GM18502 (cell line): ENCODE measurements around the gene KIF19.
A peak's percentile ranks its signal among the peaks of the same experiment; 100 is the strongest.

ENCODE experiments used
- ATAC-seq: cut with Tn5 transposase; IDR thresholded peaks from one replicate; pipeline ENCODE4 v1.9.1; 2021; ENCODE audit warnings: mild to moderate bottlenecking; ENCODE audit not compliant: unreplicated experiment, poor library complexity

Gene KIF19

DNA sequence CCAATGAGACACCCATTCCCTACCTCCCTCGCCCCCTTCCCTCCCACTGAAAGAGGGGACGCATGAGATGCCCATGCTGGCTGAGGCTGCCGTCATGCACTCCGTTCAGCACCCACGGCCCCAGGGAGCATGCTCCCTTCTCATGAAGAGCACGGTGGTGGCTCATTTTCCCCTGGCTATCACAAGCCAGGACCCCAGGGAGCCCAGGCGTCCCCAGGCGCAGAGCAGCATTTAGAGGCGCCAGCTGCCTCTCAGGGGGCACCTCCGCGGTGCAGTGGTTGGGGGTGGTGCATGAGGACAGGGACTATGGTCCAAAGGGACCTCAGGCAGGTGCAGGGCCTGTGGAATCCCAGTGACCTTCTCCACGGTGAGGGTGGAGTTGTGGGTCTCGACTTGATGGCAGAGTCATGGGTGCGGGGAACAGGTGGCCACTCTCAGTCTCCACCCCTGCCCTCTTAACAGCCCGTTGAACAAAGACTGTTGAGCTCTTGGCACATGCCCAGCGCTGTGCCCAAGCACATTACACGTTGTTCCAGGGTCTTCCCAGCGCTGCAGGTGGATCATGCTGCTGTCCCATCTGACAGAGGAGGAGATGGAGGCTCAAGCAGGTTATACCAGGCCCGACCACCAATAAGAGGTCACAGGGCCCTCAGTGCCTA is 13.6 kb downstream of the KIF19 start:
- no peak for ATAC-seq

DNA sequence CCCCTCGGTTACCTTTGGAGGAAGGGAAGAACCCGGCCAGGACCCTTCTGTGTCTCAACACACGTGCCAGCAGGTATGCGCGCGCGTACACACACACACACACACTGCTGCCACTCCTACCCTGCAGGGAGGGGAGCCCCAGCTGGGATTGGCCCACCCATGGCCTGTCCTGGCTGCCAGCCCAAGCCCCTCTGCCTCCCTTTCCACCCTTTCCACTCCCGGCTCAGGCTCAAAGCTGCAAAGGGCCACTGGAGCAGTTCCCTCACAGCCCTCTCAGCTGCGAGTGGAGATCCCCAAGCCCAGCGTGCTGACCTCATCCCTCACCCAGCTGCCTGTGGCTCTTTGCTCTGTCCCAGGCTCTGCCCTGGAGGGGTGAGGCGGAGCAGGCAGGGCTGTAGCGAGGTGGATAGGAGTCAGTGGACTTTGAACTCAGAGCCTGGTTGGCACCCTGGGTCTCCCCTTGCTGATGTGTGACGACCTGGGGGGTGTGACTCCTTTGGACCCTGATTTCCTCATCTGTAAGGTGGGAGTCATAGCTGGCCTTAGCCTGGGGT is 14.5 kb downstream of the KIF19 start:
- ATAC-seq: no peak

DNA sequence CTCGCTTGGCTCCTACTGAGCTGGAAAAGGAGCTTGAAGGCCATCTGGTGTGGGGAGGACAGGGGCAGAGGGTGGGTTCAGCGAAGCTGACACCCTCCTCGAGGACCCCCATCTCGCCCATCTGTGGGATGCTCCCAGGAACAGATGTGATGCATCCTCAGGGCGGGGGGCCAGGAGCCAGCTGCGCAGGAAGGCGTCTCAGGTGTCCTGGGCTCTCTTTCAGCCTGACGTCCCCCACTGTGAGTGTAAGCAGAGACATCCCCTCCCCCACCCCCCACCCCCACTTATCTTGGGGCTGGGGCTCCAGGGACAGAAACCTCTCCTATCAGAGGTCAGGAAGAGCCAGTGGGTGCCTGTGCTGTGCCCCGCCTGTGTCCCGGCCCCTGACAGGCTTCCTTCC is 16.2 kb downstream of the KIF19 start:
- ATAC-seq: no peak

DNA sequence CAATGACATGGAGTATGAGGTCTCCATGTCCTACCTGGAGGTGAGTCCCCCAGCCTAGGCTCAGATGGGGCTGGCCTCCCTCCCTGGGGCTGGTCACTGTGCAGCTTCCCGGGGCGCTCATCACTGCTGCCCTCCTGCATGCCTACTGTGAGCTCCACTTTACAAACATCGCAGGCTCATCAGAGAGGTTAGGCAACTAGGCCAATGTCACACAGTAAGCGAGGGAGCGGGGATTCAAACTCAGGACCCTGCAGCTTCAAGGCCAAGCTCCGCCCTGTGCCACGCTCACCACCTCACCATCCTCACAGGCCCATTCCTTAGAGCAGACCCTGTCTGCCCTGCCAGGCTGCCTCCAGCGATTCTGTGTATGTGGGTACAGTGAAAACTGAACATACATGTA is 17.1 kb downstream of the KIF19 start:
- ATAC-seq: no peak

DNA sequence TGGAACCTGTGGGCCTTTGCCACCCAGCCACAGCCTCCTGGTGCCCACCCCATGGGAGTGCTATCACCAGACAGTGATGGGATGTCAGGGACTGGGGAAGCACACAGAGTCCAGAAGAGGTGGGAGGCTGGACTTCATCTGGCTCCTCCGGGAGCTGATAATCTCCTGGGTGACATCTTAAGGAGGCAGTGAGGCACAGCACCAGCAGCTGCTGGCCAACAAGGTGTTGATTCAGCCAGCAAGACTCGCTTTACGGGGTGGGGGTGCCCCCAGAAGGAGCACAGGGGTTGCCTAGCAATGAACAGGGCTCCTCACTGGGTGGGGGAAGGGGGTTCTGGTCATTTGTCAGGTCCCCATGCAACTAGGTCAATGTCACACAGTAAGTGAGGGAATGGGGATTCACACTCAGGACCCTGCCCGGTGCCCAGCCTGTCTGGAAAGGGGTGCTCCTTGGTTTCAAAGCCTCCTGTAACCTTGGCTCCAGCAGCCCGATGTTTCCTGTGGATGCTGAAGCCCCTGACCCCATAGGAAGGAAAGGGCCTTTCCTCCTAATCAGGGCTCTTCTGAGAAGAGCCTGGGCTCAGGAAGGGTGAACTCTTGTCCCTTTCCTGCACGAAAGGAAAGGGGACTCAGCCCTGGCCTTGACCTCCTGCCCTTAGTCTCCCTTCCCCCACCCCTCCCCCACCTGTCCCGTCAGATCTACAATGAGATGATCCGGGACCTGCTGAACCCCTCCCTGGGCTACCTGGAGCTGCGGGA is 17.7 kb downstream of the KIF19 start:
- no peak for ATAC-seq

DNA sequence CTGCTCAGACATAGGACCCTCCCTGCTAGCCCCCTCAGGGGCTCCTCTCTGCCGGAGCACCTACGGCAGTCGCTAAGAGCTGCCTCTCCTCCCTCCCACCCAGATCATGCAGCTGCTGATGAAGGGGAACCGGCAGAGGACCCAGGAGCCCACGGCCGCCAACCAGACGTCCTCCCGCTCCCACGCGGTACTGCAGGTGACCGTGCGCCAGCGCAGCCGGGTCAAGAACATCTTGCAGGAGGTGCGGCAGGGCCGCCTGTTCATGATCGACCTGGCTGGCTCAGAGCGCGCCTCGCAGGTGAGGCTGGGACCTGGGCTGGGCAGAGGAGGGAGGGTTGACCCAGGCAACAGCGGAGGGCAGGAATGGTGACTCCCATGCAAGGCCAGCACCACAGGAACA is 18.6 kb downstream of the KIF19 start:
- ATAC-seq: no peak

DNA sequence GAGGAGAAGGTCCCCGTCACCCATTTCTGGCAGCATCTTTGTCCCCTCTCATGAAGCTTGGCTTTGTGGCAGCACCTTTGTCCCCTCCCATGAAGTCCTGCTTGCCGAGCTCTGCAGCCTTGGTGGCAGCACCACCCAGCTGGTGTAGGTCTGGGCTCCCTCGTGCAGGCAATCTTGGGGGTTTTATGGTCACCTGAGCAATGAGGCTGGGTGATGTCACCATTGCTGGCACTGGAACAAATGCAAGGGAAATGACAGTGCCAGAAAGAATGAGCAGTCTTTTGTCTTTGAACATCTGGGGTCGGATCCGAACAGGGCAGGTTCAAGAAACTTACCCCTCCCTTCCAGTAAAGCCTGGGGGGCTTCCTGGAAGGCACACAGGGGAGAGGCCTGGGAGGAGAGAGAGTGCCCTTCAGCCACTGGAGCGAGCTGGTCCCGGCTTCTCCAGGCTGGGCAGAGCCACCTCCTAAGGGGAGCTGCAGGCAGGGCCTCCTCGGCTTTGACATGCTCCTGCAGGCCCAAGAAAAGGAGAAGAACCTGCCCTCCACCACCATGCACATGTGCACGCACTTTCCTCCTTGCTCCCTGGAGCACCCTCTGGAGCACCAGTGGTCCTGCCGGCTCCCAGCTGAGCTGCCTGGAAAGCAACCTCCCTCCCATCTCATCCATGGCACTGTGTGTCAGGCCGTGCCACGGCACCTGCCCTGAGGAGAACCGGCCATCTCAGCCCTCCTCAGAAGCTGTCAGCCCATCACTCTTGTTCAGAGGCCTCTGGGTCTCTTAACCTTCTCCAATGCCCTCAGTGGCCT is 19.6 kb downstream of the KIF19 start:
- ATAC-seq: no peak

DNA sequence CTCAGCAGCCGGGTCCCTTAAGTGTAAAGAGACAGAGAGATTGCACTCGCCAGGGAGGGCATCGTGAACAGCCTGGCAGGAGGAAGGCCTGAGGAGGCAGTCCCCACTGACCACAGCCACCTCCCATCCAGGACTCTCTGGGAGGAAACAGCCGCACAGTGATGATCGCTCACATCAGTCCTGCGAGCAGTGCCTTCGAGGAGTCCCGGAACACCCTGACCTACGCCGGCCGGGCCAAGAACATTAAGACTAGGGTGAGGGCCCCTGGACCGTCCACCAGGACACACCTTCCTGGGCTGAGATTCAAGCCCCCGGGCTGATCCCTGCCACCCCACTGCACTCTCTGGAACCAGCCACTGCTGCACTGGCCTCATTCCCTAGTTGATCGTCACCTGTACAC is 21.6 kb downstream of the KIF19 start:
- no peak for ATAC-seq

DNA sequence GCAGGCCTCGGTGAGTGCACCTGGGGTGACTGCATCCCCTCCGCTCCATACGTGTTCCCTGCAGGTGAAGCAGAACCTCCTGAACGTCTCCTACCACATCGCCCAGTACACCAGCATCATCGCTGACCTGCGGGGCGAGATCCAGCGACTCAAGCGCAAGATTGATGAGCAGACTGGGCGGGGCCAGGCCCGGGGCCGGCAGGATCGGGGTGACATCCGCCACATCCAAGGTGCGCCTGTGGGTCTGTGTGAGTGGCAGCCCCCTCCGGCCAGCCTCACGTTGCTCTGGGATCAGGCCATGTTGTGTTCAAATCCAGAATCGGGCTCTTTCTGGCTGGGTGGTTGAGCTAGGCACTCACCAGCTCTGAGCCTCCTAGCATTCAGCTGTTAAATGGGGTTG is 23.1 kb downstream of the KIF19 start:
- no peak for ATAC-seq

DNA sequence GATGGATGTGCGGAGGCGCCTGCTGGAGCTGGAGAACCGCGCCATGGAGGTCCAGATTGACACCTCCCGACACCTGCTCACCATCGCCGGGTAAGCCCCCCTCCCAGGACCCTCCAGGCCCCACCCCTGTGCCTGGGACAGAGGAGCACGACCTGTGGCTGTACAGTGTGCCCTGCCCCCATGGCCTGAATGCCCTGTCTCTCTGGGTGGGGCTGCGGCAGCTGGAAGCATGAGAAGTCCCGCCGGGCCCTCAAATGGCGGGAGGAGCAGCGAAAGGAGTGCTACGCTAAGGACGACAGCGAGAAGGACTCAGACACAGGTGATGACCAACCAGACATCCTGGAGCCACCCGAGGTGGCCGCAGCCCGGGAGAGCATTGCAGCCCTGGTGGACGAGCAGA is 24.5 kb downstream of the KIF19 start:
- no peak for ATAC-seq

DNA sequence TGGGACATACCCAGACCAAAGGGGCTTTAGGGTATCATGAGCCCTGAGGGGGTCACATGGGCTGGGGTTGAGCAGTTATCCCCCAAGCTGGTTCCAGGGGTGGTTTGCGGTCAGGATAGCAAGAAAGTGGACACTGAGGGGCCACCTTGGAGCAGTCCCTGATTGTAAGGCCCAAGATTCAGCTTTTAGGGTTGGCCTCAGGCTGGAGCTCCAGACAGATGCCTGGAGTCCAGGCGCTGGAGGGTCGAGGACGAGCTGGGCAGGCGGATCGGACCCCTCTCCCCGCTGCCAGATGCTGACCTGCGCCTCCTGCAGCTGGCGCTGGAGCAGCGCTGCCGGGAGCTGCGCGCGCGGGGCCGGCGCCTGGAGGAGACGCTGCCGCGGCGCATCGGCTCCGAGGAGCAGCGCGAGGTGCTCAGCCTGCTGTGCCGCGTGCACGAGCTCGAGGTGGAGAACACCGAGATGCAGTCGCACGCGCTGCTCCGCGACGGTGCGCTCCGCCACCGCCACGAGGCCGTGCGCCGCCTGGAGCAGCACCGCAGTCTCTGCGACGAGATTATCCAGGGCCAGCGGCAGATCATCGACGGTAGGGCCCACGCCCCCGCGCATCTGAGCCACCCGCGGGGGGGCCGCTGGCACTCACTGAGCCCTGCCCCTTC is 25.7 kb downstream of the KIF19 start:
- no peak for ATAC-seq

DNA sequence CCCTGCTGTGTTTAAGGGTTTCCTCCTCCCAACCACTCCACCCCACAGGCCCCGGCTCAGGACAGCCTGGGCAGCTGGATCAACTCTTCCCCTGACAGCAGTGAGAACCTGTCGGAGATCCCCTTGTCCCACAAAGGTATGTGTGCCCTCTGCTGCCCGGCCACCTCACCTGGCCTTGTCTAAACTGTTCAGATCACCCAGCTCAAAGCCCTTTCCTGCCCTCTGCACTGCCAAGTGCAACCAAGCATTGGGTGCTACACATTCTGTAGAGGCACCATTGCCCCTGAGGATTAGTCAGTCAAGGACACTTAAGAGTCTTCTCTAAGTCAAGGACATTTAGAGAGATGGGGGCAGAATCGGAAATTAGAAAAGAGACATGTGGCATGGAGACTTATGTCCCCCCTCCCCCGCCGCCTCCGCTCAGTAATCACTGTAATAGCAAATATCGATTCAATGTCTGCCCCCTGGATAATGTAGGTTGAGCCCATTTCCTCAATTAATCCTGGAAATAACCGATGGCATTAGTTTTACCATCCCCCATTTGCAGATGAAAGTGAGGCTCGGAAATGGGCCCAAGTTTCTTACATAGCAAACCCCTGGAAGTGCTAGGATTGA is 27.5 kb downstream of the KIF19 start:
- ATAC-seq: no peak

DNA sequence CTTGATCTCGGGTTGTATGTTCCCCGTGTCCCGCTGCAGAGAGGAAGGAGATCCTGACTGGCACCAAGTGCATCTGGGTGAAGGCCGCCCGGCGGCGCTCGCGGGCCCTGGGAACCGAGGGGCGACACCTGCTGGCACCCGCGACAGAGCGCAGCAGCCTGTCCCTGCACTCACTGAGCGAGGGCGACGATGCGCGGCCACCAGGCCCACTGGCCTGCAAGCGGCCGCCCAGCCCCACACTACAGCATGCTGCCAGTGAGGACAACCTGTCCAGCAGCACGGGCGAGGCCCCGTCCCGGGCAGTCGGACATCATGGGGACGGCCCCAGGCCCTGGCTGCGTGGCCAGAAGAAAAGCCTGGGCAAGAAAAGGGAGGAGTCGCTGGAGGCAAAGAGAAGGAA is 28.1 kb downstream of the KIF19 start:
- ATAC-seq: peak; percentile 61

DNA sequence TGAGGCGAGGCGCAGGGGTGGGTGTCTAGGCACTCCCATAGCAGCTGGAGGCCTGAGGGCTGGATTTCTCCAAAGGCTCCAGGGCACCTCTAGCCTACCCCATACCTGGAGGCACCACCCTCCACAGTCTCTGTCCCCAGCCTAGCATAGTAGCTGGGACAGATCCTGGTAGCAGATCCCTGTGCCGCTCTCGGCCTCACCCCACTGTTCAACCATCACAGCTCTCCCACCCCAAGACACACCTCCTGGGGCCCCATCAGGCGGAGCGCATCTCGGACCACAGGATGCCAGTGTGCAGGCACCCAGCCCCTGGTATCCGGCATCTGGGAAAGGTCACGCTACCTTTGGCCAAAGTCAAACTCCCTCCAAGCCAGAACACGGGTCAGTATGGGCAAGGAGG is 28.5 kb downstream of the KIF19 start:
- ATAC-seq: no peak

DNA sequence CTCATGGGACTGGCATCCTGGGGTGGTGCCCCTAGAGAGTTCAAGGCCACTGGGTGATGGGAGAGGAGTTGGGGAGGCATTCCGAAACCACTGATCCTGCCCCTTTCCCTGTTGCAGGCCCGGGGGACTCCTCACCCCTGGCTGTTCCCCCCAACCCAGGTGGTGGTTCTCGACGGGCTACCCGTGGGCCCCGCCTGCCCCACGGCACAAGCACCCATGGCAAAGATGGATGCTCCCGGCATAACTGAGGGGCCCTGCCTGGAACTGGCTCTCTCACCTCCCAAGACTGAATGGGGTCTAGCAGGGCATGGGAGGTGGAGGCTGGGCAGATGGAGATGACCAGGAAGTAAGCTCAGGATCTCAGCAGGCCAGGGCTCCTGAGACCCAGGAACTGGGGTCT is 29.0 kb downstream of the KIF19 start:
- no peak for ATAC-seq

DNA sequence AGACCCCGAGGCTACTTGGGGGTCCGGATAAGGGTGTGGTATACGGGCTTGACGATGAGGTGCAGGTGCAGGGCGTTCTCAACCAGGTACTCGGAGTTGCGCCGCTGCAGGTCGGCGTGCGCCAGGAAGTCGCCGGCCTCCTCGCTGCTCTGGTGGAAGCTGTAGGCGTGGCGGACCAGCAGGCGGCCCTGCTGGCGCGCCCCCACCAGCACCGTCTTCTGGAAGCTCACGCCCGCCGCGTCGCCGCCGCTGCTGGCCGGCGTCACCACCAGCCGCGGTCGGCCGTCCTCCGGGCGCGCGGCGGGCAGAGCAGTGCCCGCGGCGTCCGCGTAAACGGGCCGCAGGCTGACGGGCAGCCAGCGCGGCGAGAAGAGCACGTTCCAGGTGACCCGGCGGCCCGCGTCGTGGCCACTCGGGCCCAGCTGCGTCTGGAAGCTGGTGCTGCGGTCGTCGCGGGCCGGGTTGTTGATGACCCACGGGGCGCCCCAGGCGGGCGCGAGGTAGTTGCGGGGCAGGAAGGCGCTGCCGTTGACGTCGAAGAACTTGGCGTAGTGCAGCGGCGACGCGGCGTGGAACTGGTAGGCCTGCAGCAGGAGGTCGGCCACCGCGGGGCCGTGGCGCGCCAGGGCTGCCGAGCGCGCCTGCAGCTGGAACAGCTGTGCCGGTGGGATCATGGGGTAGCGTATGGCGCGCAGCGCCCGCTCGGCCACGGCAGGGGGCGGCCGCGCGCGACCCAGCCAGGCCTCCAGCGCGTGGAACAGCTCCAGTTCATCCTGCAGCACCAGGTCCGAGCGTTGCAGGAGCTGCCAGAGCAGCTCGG is 30.8 kb downstream of the KIF19 start:
- ATAC-seq: no peak

DNA sequence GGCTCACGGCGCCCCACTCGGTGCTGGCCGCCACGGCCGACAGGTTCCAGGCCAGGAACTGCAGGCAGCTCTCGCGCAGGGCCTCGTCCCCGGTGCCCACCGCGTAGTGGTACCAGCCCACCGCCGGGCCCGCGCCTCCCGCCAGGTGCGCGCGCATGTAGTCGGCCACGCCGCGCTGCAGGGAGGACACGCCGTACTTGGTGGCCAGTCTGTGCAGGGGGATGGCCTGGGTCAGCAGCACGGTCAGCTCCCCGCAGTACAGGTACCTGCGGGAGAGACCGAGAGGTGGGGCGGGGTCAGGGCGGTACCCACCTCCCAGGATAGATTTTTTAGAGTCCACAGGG is 31.4 kb downstream of the KIF19 start:
- no peak for ATAC-seq

DNA sequence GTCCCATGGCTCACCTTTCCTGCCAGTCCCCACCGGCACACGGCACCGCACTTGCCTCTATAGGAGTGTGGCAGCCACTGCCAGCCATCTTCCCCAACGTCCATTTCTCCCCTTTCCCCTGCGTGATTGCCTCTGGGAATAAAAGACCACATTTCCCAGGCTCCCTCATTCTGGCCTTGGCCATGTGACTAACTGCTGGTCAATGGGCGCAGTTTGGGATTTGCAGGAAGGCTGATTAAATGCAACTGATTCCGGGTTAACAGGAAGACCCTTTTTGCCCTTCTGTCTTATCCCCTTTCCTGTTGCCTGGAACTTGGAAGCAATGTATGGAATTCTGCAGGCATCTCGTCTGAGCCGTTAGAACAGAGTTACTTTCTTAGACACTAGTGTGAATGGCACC is 32.7 kb downstream of the KIF19 start:
- ATAC-seq: no peak

DNA sequence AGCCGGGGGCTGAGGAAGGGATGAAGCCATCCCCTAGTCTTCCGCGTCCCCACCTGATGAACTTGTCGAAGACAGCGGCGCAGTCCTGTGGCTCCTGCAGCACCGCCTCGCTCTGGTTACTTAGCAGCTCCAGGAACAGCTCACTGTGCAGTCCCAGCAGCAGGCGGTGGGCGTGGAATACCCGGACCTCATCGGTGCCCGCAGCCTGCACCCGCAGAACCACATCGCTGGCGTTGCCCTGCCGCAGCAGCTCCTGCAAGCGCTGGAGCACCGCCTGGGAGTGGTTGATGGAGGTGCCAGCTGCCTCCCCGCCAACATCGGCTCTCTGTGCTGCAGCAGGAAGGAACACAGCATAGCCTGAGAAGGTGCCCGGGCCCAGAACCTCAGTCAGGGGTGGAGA is 33.9 kb downstream of the KIF19 start:
- no peak for ATAC-seq

DNA sequence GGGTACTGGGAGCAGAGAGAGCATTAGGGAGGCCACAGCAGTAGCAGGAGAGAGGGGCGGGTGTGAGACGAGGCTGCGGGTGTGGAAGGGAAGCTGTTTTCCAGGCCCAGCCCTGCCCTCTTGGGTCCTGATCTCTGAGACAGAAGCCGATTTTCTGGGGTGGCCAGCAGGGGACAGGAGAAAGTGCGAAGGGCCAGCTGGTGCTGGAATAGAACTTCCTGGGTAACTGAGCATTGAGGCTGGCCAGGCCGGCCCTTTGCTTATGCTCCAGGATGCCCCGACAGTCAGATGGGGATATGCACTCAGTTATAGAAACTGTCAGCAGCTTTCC is 34.8 kb downstream of the KIF19 start:
- ATAC-seq: no peak
